ENCODE measurements around the gene SND1.

Gene SND1

GRCh38 chr7:127733986-127734385 lies 82.0 kb downstream of the SND1 start:
- no peak for DNase-seq

- DNase-seq: no peak
Measured at GRCh38 chr7:127736511-127736910, 84.5 kb downstream of the SND1 start.

GRCh38 chr7:127738859-127739258 lies 86.9 kb downstream of the SND1 start:
- DNase-seq: no peak

- no peak for DNase-seq
Measured at GRCh38 chr7:127741764-127742375, 89.9 kb downstream of the SND1 start.

GRCh38 chr7:127745445-127745844 lies 93.5 kb downstream of the SND1 start:
- no peak for DNase-seq

GRCh38 chr7:127751062-127751461 lies 99.1 kb downstream of the SND1 start:
- DNase-seq: no peak

GRCh38 chr7:127751490-127752448 lies 99.8 kb downstream of the SND1 start:
- DNase-seq: no peak

- DNase-seq: no peak
Measured at GRCh38 chr7:127752829-127753228, 100.8 kb downstream of the SND1 start.

- no peak for DNase-seq
Measured at GRCh38 chr7:127754457-127754856, 102.5 kb downstream of the SND1 start.

GRCh38 chr7:127755521-127755920 lies 103.5 kb downstream of the SND1 start:
- DNase-seq: no peak

- DNase-seq: no peak
Measured at GRCh38 chr7:127755965-127756364, 104.0 kb downstream of the SND1 start.

- no peak for DNase-seq
Measured at GRCh38 chr7:127758105-127758504, 106.1 kb downstream of the SND1 start.

- DNase-seq: no peak
Measured at GRCh38 chr7:127758845-127759244, 106.9 kb downstream of the SND1 start.

GRCh38 chr7:127759945-127760421 lies 108.0 kb downstream of the SND1 start:
- DNase-seq: no peak

- no peak for DNase-seq
Measured at GRCh38 chr7:127760436-127761031, 108.5 kb downstream of the SND1 start.

- DNase-seq: no peak
Measured at GRCh38 chr7:127761196-127761595, 109.2 kb downstream of the SND1 start.

- DNase-seq: no peak
Measured at GRCh38 chr7:127764681-127765080, 112.7 kb downstream of the SND1 start.

GRCh38 chr7:127765150-127765549 lies 113.2 kb downstream of the SND1 start:
- DNase-seq: no peak

- DNase-seq: no peak
Measured at GRCh38 chr7:127766831-127767459, 115.0 kb downstream of the SND1 start.

GRCh38 chr7:127768241-127768640 lies 116.2 kb downstream of the SND1 start:
- no peak for DNase-seq

GRCh38 chr7:127769137-127769536 lies 117.1 kb downstream of the SND1 start:
- no peak for DNase-seq

GRCh38 chr7:127769696-127770400 lies 117.9 kb downstream of the SND1 start:
- DNase-seq: no peak

- DNase-seq: no peak
Measured at GRCh38 chr7:127770885-127771284, 118.9 kb downstream of the SND1 start.
